Large intestine (tissue), 3 donors: ENCODE measurements around the gene WIZ. TPM values are rescaled to one million over a fixed set of nuclear protein-coding genes. Genes with fewer than 3 reads are reported as not detected.
"Not testable (repeated sequence)": the region's sequence is repeated elsewhere in the genome, so short reads cannot be mapped to it uniquely, and the experiment has no call there.

Source experiments
- DNase-seq, 2 donors: peaks; one replicate each; pipeline versions ENCODE4 v3.0.0 to v3.0.0-alpha.2; 2013
- H3K27ac ChIP-seq: one replicate; pipeline ENCODE4 v1.5.1; 2013; ENCODE audit warnings: low read length
- H3K27me3 ChIP-seq: 2 replicates; pipeline ENCODE4 v1.6.1; 2013; ENCODE audit warnings: low read length; ENCODE audit not compliant: control insufficient read depth, insufficient read depth
- H3K36me3 ChIP-seq: 2 replicates; pipeline ENCODE4 v1.6.1; 2013; ENCODE audit warnings: low read length; ENCODE audit not compliant: control insufficient read depth, insufficient read depth
- H3K4me1 ChIP-seq: one replicate; pipeline ENCODE4 v1.6.1; 2013; ENCODE audit warnings: low read length; ENCODE audit not compliant: control insufficient read depth, insufficient read depth
- H3K4me3 ChIP-seq: one replicate; pipeline ENCODE4 v1.5.1; 2013; ENCODE audit warnings: low read length
- H3K9me3 ChIP-seq: one replicate; pipeline ENCODE4 v1.6.1; 2013; ENCODE audit warnings: mild to moderate bottlenecking, low read depth, low read length, moderate library complexity; ENCODE audit not compliant: control insufficient read depth
- WGBS: methylation state at CpG from one replicate; pipeline ENCODE4 v1.1.5; 2013; ENCODE audit warnings: low lambda C conversion rate; ENCODE audit not compliant: insufficient coverage; 5-methylcytosine and 5-hydroxymethylcytosine counted together
- polyA plus RNA-seq: library from polyadenylated mRNA; unstranded; fragments of 120-200 nt; gene quantifications from one replicate; pipeline ENCODE4 v1.2.1, GENCODE V29; 2013

The WIZ gene
- polyA plus RNA-seq, 1 donor: 22.7 TPM

- not testable (repeated sequence) for H3K27ac ChIP-seq, DNase-seq, H3K9me3 ChIP-seq, H3K4me3 ChIP-seq, H3K4me1 ChIP-seq, H3K27me3 ChIP-seq
- WGBS: 93% methylated on average over 3 of the region's 17 CpGs
- peaks cover 59% of the 10 kb centered on the region for H3K36me3 ChIP-seq
Observed at GRCh38 chr19:15395251-15395650, 54.5 kb downstream of the WIZ start.

- H3K27me3 ChIP-seq: no peaks in the 10 kb centered on the region
- H3K36me3 ChIP-seq: peaks cover 51% of the 10 kb centered on the region
- H3K4me3 ChIP-seq: no peak overlapping the region
- no peak for DNase-seq
- H3K27ac ChIP-seq: no peak overlapping the region
- H3K4me1 ChIP-seq: no peaks in the 10 kb centered on the region
- no peaks in the 10 kb centered on the region for H3K9me3 ChIP-seq
- 86% methylated on average over 2 of the region's 5 CpGs for WGBS
Observed at GRCh38 chr19:15394426-15394825, 55.3 kb downstream of the WIZ start.

DNA sequence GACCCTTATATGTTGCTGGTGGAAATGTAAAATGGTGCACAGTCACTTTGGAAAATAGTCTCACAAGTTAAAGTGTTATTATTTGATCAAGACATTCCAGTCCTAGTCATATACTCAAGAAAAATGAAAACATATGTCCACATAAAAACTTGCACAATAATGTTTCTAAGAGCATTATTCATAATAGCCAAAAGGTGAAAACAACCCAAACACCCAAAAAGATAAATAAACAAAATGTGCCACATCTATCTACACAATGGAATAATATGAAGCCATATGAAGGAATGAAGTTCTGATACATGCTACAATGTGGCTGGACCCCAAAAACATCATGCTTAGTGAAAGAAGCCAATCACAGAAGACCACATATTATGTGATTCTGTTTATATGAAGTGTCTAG is 55.8 kb downstream of the WIZ start:
- H3K4me3 ChIP-seq: no peak overlapping the region
- H3K27me3 ChIP-seq: no peaks in the 10 kb centered on the region
- no peaks in the 10 kb centered on the region for H3K9me3 ChIP-seq
- DNase-seq: no peak
- H3K27ac ChIP-seq: no peak overlapping the region
- H3K4me1 ChIP-seq: no peaks in the 10 kb centered on the region
- H3K36me3 ChIP-seq: peaks cover 46% of the 10 kb centered on the region

DNA sequence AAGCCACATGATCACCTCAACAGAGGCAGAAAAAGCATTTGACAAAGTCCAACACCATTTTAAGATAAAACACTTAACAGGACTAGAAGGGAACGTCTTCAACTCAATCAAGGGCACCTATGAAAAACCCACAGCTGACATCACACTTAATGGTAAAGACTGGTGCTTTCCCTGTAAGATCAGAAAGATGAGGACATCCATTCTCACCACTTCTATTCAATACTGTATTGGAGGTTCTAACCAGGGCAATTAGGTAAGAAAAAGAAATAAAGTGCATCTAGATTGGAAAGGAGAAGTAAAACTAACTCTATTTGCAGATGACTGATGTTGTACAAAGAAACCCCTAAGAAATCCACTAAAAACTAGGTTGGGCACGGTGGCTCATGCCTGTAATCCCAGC is 58.9 kb downstream of the WIZ start:
- Histone ChIP-seq H3K4me3 (no peak overlapping the region), H3K36me3 (peaks cover 28% of the 10 kb centered on the region), H3K27ac (no peak overlapping the region), H3K4me1 (no peaks in the 10 kb centered on the region), H3K9me3 (no peaks in the 10 kb centered on the region), H3K27me3 (no peaks in the 10 kb centered on the region)
- WGBS: no CpG with 5 or more reads among the region's 2 CpGs
- DNase-seq: no peak

- peaks cover 16% of the 10 kb centered on the region for H3K4me1 ChIP-seq
- no peaks in the 10 kb centered on the region for H3K9me3 ChIP-seq
- DNase-seq: no peak
- H3K27ac ChIP-seq: no peak overlapping the region
- no peak overlapping the region for H3K4me3 ChIP-seq
- H3K36me3 ChIP-seq: peaks cover 10% of the 10 kb centered on the region
- WGBS: no CpG with 5 or more reads among the region's 6 CpGs
- no peaks in the 10 kb centered on the region for H3K27me3 ChIP-seq
Observed at GRCh38 chr19:15381864-15382263, 67.9 kb downstream of the WIZ start.

- H3K4me3 ChIP-seq: no peak overlapping the region
- no peak overlapping the region for H3K27ac ChIP-seq
- H3K4me1 ChIP-seq: peaks cover 19% of the 10 kb centered on the region
- H3K9me3 ChIP-seq: no peaks in the 10 kb centered on the region
- no peak for DNase-seq
- WGBS: 100% methylated on average over 1 of the region's 2 CpGs
- peaks cover 8% of the 10 kb centered on the region for H3K36me3 ChIP-seq
- H3K27me3 ChIP-seq: no peaks in the 10 kb centered on the region
Observed at GRCh38 chr19:15381429-15381828, 68.3 kb downstream of the WIZ start.

DNA sequence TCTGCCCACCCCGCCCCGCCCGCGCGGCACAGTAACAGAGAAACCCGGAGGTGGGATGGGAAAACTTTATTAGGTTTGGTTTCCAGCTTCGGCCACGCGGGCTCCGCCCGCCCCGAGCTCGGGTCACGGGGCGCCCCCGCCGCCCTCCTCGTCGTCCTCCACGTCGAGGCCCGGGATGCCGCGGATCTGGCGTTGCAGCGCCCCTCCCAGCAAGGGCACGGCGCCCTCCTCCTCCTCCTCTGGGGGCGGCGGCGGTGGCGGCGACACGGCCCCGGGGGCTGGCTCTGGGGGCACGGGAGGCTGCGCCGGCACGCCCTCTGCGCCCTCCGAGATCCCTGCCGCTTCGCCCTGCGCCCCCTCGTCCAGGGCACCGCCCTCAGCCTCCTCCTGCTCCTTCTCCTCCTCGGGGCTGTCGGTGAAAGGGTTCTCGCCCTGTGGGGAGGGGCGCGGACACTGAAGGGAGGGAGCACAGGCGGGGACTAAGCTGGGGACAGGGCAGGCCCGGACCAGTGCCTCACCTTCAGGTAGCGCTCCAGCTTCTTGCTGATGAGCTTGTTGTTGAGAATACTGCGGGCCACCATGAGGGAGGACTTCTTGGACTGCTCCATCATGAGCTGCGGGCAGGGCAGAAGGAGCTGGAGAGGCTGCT is 69.6 kb downstream of the WIZ start:
- H3K27me3 ChIP-seq: no peaks in the 10 kb centered on the region
- WGBS: 0% methylated on average over 1 of the region's 56 CpGs

GRCh38 chr19:15379083-15379998 is 70.4 kb downstream of the WIZ start, which contains the start of gene AKAP8:
TSS of gene AKAP8 (minus strand) at chr19:15379787. CDS start at chr19:15379731, 56 bp downstream.
- peak within 1 kb of the TSS; percentile 87 for H3K27ac ChIP-seq
- H3K9me3 ChIP-seq: no peaks in the 10 kb centered on the region
- no CpG with 5 or more reads among the region's 111 CpGs for WGBS
- H3K36me3 ChIP-seq: peaks cover 3% of the 10 kb centered on the region
- DNase-seq: peak; percentile 99
- peak within 1 kb of the TSS; percentile 97 for H3K4me3 ChIP-seq
- H3K4me1 ChIP-seq: peaks cover 19% of the 10 kb centered on the region
- no peaks in the 10 kb centered on the region for H3K27me3 ChIP-seq

More for the DNA sequence above, 69.6 kb downstream of the WIZ start:
- Histone ChIP-seq H3K4me3 (peak overlapping the region; percentile 53), H3K9me3 (no peaks in the 10 kb centered on the region), H3K4me1 (peaks cover 19% of the 10 kb centered on the region), H3K27ac (peak overlapping the region; percentile 75), H3K36me3 (peaks cover 3% of the 10 kb centered on the region)
- peak in 1 of 2 donors; percentile 61 for DNase-seq

GRCh38 chr19:15378534-15379082 is 71.1 kb downstream of the WIZ start:
- peak overlapping the region; percentile 87 for H3K27ac ChIP-seq
- peak in 1 of 2 donors; percentile 67 for DNase-seq
- peaks cover 19% of the 10 kb centered on the region for H3K4me1 ChIP-seq
- no CpG with 5 or more reads among the region's 22 CpGs for WGBS
- peak overlapping the region; percentile 97 for H3K4me3 ChIP-seq
- peaks cover 10% of the 10 kb centered on the region for H3K36me3 ChIP-seq
- H3K27me3 ChIP-seq: no peaks in the 10 kb centered on the region
- H3K9me3 ChIP-seq: no peaks in the 10 kb centered on the region

DNA sequence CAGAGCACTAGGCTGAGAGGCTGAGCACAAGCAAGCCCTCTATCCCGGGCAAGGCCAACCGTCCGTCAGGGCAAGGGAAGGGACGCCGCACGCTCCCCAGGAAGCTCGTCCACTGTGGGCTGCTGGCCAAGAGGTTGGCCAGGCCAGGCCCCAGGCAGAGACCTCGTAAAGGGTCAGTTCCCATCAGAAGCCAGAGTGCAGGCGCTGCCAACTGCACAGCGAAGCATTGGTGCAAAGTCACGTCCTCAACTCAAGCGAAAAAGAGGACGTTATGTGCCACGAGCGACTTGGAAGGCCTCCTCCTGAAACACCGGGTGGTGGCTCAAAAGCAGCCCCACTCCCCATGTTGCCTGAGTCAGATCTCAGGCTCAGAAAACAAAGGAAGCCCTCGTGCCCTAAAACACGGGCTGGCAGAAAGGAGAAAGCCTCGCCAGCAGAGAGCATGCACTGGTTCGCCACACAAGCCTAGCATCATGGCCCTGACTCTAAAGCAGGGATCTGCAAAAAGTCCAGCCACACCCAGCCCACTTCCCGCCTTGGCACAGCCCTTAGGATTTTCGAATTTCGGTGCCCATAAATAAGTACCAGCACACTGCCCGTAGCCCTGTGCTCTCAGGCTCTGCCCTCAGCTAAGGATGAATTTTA is 74.8 kb downstream of the WIZ start:
- H3K4me1 ChIP-seq: peaks cover 12% of the 10 kb centered on the region
- no peaks in the 10 kb centered on the region for H3K9me3 ChIP-seq
- WGBS: no CpG with 5 or more reads among the region's 24 CpGs
- no peak overlapping the region for H3K4me3 ChIP-seq
- H3K27me3 ChIP-seq: no peaks in the 10 kb centered on the region
- H3K27ac ChIP-seq: no peak overlapping the region
- H3K36me3 ChIP-seq: peaks cover 40% of the 10 kb centered on the region
- DNase-seq: no peak
